Esophagus mucosa (tissue), 1 donor: ENCODE measurements around the gene L3MBTL2. TPM values are rescaled to one million over a fixed set of nuclear protein-coding genes. Genes with fewer than 3 reads are reported as not detected.
"Not testable (repeated sequence)": the region's sequence is repeated elsewhere in the genome, so short reads cannot be mapped to it uniquely, and the experiment has no call there.

ENCODE experiments used
- ATAC-seq: fragments of 200-7000 bp; cut with Tn5 transposase; one replicate; pipeline ENCODE4 v1.9.1; 2020
- total RNA-seq: library from RNA; stranded (reverse); gene quantifications from one replicate; pipeline ENCODE4 v1.2.4, GENCODE V29; 2023
- donor health status: DM: yes; HTN: yes; CAD: no.

The L3MBTL2 gene
- total RNA-seq, 1 donor from 2014 or later = 13.2 TPM

DNA sequence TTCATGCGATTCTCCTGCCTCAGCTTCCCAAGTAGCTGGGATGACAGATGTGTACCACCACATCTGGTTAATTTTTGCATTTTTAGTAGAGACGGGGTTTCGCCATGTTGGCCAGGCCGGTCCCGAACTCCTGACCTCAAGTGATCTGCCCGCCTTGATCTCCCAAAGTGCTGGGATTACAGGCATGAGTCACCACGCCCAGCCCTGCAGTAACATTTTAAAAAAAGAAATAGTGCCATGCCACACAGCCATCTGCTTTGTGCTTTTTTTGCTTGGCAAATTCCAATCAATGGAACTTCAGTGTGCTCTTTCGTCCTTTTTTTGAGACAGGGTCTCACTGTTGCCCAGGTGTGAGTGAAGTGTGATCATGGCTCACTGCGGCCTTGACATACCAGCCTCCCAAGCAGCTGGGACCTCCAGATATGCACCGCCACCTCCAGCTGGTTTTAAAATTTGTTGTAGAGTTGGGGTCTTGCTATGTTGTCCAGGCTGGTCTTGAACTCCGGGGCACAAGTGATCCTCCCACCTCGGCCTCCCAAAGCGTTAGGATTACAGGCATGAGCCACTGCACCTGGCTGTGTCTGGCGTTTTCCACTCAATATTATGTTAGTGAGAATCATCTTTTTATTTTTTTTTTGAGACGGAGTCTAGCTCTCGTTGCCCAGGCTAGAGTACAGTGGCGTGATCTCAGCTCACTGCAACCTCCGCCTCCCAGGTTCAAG, 37.4 kb downstream of the L3MBTL2 start:
- no peak for ATAC-seq

DNA sequence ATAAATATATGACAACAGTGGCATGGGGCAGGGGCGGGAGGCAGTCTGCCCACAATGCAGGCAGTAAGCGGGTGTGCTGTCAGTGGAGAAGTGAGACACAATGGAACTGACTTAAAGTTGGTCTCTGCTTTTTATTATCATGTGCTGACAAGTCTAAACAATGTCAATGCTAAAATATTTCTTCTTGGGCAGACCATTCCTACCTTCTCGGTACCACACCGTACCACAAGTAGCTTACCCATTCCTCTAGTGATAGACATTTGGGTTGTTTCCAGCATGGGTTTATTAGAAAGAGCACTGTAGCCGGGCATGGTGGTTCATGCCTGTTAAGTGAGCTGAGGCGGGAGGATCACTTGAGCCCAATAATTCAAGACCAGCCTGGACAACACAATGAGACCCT, 38.2 kb downstream of the L3MBTL2 start:
- ATAC-seq = peak; percentile 17

- ATAC-seq = peak; percentile 23
Measured at GRCh38 chr22:41245917-41246499, 40.9 kb downstream of the L3MBTL2 start.

GRCh38 chr22:41247703-41248102, 42.6 kb downstream of the L3MBTL2 start:
- no peak for ATAC-seq

DNA sequence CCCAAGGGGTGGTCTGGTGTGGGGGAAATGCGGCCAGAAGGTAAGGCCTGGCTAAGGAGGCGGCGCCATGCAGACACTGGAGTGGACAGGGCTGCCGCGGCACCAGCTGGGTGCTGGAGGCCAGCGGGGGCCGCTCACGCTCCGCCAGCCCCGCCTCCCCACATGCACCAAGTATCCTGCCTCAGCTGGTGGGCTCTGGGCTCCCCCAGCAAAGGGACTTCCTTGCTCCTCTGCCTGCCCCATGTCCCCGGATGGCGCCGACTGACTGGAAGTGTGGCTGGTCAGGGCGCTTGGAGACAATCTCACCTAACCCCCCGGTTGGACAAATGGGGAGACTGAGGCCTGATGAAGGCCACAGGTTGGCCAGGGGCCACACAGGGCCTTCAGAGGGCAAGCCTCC, 43.2 kb downstream of the L3MBTL2 start:
- ATAC-seq = no peak

GRCh38 chr22:41248758-41249157, 43.6 kb downstream of the L3MBTL2 start:
- no peak for ATAC-seq

DNA sequence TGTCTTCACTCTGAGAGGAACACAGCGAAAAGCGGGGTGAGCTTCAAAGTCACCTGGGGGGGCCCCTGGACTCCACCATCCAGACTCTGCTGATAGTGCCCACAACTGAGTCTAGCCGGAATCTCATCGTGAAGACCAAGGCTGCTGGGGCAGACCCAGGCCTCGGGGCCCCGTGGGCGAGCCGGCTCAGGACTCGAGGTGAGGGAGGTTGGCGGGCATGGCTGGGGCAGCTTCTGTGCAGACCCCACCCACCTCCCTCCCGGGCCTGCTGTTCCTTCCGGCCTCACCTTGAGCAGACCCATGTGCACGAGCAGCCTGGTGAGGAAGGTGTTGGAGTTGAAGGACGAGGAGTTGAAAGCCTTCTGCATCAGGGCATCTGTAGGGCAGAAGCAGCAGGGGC, 44.3 kb downstream of the L3MBTL2 start:
- ATAC-seq = no peak

DNA sequence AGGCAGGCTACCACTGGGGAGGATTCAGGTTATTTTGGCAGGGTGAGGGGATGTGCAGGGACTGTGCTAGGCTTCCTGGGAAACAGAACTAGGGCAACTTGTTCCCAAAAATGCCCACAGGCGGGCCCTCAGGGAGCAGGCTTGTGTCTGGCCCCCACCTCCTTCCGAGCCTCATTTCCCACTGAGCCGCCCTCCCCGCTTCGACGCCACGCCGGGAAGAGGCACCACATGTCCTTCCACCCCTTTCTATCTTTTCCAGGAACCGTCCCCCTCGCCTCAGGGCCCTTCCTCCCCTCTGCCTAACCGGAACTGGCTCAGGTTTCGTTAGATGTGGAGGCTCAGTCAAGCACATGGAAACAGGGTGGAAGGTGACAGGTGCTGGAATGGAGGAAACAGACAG, 45.0 kb downstream of the L3MBTL2 start:
- no peak for ATAC-seq

GRCh38 chr22:41252365-41252764, 47.3 kb downstream of the L3MBTL2 start:
- ATAC-seq = no peak

DNA sequence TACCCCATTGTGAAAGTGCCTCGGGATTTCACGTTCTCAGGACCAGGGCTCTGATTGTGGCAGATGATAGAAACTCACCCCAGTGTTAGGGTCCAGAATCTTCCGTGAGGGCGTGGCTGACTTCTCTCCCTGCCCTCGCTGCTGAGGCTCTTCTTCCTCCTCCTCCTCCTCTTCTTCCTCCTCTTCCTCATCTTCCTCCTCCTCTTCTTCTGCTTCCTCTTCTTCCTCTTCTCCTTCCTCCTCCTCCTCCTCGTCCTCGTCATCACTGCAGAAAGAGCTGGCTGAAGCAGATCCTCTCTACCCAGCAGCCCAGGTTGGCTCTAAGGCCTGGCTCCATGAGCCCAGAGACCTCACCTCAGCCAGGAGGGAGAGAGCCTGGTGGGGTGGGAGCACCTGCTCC, 49.1 kb downstream of the L3MBTL2 start:
- no peak for ATAC-seq

GRCh38 chr22:41256254-41257253, 51.4 kb downstream of the L3MBTL2 start:
- ATAC-seq = peak; percentile 75

DNA sequence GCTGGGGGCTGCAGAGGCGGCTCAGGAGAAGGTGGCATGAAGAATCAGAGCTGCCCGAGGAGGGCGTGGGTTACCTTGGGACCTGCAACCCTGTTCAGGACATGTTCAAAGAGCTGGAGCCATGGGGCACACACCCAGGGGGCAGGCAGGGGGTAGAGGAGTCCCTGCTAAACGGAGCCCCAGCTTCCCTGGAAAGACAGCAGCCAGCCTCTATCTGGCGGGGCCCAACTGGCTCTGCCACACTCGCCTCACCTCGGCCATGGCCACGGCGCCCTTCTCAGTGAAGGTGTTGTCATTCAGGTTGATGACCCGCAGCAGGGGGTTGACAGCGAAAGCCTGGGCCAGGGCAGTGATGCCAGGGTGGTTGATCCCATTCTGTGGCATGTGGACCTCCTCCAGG, 52.6 kb downstream of the L3MBTL2 start:
- no peak for ATAC-seq

GRCh38 chr22:41259756-41260155, 54.6 kb downstream of the L3MBTL2 start:
- ATAC-seq = not testable (repeated sequence)

DNA sequence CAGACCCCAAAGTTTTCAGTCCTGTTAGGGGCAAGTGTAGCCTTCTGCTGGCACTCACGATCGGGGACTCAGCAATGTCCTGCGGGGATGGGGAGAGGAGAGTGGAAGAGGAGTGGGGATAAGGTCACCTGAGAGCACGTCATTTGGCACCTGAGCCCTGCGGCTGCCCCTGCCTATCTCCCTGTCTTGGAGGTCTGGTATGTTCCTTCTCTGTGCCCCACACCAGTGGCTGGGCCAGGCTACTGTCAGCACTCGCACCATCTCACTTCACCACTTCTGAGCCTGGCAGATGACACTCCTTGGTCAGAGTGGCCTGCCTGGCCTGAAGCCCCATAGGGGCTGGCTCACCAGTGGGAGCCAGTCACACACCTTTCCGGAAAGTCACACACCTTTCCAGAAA, 55.8 kb downstream of the L3MBTL2 start:
- ATAC-seq = no peak

GRCh38 chr22:41261541-41262249, 56.6 kb downstream of the L3MBTL2 start:
- no peak for ATAC-seq

- ATAC-seq = no peak
Measured at GRCh38 chr22:41262250-41262765, 57.2 kb downstream of the L3MBTL2 start.

DNA sequence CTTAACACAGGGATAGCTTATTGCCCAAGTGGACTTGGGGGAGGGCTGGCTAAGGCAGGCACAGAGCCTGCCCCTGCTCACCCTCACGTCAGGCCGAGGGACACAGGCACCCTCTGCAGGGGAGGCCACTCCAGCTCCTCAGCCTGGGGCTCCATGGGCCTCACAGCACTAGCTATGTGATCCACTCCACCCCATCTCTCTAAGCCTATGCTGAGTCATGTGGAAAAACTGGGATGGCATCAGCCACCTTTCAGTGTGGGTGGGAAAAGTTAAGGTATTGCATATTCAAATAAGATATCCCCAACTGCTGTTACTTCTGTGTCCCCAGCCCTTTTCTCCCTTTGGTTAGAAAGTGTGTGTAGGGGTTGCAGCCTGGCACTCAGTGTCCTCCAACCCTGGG, 58.6 kb downstream of the L3MBTL2 start:
- peak; percentile 30 for ATAC-seq

DNA sequence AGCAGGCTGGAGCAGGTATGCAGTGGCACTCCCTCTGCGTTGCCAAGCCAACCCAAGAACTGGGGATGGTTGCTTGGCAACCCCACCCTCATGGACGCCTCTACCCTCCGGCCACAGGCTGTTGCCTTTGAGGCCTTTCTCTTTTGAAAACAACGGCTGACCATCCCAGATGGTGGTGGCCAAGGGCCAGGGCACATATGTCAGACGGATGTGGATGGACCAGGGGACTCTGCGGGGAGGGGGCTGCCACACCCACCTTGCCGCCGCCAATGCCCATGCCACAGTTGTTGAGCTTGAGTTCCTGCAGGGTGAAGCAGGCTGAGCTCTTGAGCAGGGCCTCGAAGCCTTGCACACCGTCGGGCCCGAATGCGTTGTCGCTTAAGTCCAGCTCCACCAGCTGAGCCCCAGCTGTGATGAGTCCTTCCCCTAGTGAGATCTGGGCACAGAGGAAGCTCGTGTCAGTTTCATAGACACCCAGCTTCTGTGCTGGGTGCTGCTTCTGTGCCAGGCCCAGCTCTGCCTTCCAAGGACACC, 59.4 kb downstream of the L3MBTL2 start:
- no peak for ATAC-seq

- no peak for ATAC-seq
Measured at GRCh38 chr22:41267958-41268357, 62.8 kb downstream of the L3MBTL2 start.

DNA sequence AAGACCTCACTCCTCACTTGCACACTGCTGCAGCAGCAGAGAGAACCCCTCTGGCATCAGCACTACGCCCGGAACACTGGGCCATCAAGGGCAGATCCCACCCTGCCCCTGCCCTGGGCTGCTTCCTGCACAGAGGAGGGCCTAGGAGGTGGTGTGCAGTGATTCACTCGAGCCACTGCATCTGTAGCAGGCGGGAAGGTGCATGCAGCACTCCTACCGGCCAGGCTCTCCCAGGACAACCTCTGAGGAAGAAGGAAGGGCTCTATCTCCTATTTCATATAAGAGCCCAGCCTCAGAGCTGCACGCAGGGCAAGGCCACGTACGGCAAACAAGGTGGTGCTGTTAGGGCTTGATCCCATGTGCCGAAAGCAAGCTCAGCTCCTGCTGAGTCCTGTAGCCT, 66.7 kb downstream of the L3MBTL2 start:
- ATAC-seq = peak; percentile 85

DNA sequence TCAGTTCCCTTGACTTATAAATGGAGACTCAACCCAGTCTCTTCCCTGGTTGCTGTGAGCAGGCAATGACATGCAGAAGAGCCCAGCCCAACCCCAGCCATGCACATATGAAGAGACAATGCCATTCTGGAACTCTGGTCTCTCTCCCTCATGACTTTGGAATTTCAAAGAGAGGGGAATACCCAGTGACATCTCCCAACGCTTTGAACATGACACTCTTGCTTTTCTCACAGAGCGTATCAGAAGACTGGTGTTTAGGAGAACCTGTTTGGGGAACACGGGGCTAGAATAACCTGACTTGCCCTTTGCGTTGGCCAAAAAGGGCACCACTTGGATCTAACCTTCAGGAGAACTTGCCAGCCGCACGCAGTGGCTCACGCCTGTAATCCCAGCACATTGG, 68.0 kb downstream of the L3MBTL2 start:
- ATAC-seq = peak; percentile 80

GRCh38 chr22:41274856-41275255, 69.7 kb downstream of the L3MBTL2 start:
- no peak for ATAC-seq
